GM23248 (cell line): ENCODE measurements around the gene PLEKHJ1.

Experiments
- EZH2 ChIP-seq: fragments of 200-600 bp; sonication (generic); IDR thresholded peaks from 2 replicates; pipeline ENCODE4 v1.6.1; 2018; ENCODE audit warnings: antibody characterized with exemption, mild to moderate bottlenecking; ENCODE audit not compliant: insufficient read depth, poor library complexity, severe bottlenecking
- EZH2phosphoT487 ChIP-seq: fragments of 200-600 bp; sonication (generic); IDR thresholded peaks from 2 replicates; pipeline ENCODE4 v1.6.1; 2018; ENCODE audit warnings: antibody characterized with exemption, moderate library complexity, mild to moderate bottlenecking, low read depth; ENCODE audit not compliant: insufficient read depth

DNA sequence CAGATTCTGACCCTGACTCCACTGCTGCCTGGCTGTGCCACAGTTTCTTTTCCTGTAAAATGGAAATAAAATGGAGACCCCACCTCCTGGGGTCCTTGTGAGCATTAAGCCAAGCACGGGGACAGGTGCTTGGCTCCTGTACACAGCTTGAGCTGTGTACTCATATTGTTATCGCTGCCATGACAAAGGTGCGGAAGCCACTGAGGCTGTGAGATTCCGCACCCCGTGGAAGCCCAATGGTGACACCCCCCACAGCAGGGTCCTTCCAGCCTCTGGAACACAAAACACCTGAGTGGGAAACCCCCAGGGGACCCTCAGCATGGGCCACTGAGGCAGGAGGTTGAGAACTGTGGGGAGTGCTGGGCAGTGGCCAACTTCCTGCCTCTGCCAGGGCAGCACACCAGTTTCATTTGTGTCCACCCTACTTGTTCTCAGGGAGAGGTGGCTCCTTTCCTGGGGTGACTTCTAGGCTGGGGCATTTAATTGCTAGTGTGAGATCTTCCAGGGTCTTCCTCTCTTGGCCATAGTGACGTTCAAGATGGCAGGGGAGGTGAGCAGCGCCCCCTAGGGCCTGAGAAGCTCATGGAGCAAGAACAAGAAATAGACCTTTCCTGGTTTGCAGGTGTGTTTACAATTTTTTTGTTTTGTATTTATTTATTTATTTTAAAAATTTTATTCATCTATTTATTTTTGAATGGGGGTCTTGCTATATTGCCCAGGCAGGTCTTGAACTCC lies 25.5 kb upstream of the PLEKHJ1 start:
- TF ChIP-seq EZH2 (no peak), EZH2phosphoT487 (no peak)
